Tongue (tissue), 2 donors: ENCODE measurements around the gene UBE2L5. TPM values are rescaled to one million over a fixed set of nuclear protein-coding genes. Genes with fewer than 3 reads are reported as not detected.
A peak's percentile ranks its signal among the peaks of the same experiment; 100 is the strongest.

Experiments used
- DNase-seq: peaks from one replicate; pipeline ENCODE4 v3.0.0-alpha.2; 2015
- total RNA-seq: library from RNA; depleted of rRNA; stranded (reverse); fragments of >200 nt; gene quantifications from one replicate; pipeline ENCODE4 v1.2.3, GENCODE V29; 2014

UBE2L5 gene
- total RNA-seq: not detected

GRCh38 chr13:30422054-30422839, at the start of gene UBE2L5:
UBE2L5 (plus strand) TSS chr13:30422493; CDS start chr13:30427991, 5,498 bp downstream.
- peak; percentile 80 for DNase-seq

- DNase-seq: no peak
Observed at GRCh38 chr13:30373727-30374126, 48.6 kb upstream of the UBE2L5 start.

GRCh38 chr13:30375265-30375835, 46.9 kb upstream of the UBE2L5 start:
- DNase-seq: no peak

- DNase-seq: no peak
Observed at GRCh38 chr13:30376426-30377311, 45.6 kb upstream of the UBE2L5 start.

GRCh38 chr13:30377312-30377685, 45.0 kb upstream of the UBE2L5 start:
- no peak for DNase-seq

- DNase-seq: no peak
Observed at GRCh38 chr13:30378191-30378590, 44.1 kb upstream of the UBE2L5 start.

GRCh38 chr13:30381049-30381448, 41.2 kb upstream of the UBE2L5 start:
- no peak for DNase-seq

GRCh38 chr13:30382836-30383525, 39.3 kb upstream of the UBE2L5 start:
- DNase-seq: peak; percentile 68

GRCh38 chr13:30388406-30389283, 33.6 kb upstream of the UBE2L5 start:
- DNase-seq: peak; percentile 65

- no peak for DNase-seq
Observed at GRCh38 chr13:30391956-30392680, 30.2 kb upstream of the UBE2L5 start.

GRCh38 chr13:30392681-30393045, 29.6 kb upstream of the UBE2L5 start:
- DNase-seq: no peak

GRCh38 chr13:30394751-30395191, 27.5 kb upstream of the UBE2L5 start:
- DNase-seq: no peak

GRCh38 chr13:30395192-30396158, 26.8 kb upstream of the UBE2L5 start:
- DNase-seq: peak; percentile 89

- no peak for DNase-seq
Observed at GRCh38 chr13:30396434-30397075, 25.7 kb upstream of the UBE2L5 start.

GRCh38 chr13:30398601-30399072, 23.7 kb upstream of the UBE2L5 start:
- DNase-seq: no peak

- no peak for DNase-seq
Observed at GRCh38 chr13:30400376-30400775, 21.9 kb upstream of the UBE2L5 start.

- no peak for DNase-seq
Observed at GRCh38 chr13:30401347-30401746, 20.9 kb upstream of the UBE2L5 start.

GRCh38 chr13:30403456-30403855, 18.8 kb upstream of the UBE2L5 start:
- DNase-seq: no peak

GRCh38 chr13:30404207-30404606, 18.1 kb upstream of the UBE2L5 start:
- DNase-seq: no peak
